ENCODE results near the gene TNIK. TPM values are rescaled to one million over a fixed set of nuclear protein-coding genes. Genes with fewer than 3 reads are reported as not detected.

The TNIK gene
- polyA plus RNA-seq, 1 donor from 2014 or later, result 19.3 TPM

DNA sequence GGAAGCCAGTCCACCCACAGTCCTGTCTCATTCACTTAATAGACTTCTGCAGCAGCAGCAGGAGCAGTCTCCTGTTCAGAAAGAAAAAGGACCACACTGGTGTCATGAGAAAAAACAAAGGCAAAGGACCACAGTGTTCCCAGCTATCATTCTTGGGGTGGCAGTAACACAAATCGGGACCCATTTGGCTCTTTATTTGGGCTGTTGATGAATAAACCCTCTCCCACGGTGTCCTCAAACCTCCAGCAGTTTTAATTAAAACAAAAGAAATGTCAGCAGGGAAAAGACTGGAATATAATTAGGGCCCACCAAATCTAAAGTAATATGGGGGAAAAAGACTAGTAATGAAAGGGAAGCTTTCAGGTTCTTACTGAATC is 223.2 kb downstream of the TNIK start:
- Histone ChIP-seq H3K4me2 (ENCODE audit: low read length) (no peak overlapping the region), H3K36me3 (ENCODE audit: insufficient read depth, low read length) (no peaks in the 10 kb centered on the region), H2AFZ (ENCODE audit: low read depth, low read length) (no peak overlapping the region), H3K9ac (ENCODE audit: low read length) (no peak overlapping the region), H3K27me3 (ENCODE audit: insufficient read depth, low read depth, low read length) (no peaks in the 10 kb centered on the region), H4K20me1 (ENCODE audit: insufficient read depth) (no peaks in the 10 kb centered on the region), H3K9me3 (ENCODE audit: low read length) (no peaks in the 10 kb centered on the region), H3K9me2 (ENCODE audit: insufficient read depth, low read length) (no peaks in the 10 kb centered on the region), H3K79me2 (replicated peaks; ENCODE audit: insufficient read depth, low read length) (no peaks in the 10 kb centered on the region), H3K4me3 (ENCODE audit: low read length) (no peak overlapping the region), H3K27ac (ENCODE audit: low read length) (no peak overlapping the region), H3F3A (ENCODE audit: insufficient read depth, low read length, poor library complexity, severe bottlenecking) (no peaks in the 10 kb centered on the region)
- TF ChIP-seq TAF1 (IDR thresholded peaks at IDR 0.05; ENCODE audit: low read depth) (no peak), EP300 (conservative IDR thresholded peaks at IDR 0.05; ENCODE audit: poor library complexity, severe bottlenecking) (no peak)

DNA sequence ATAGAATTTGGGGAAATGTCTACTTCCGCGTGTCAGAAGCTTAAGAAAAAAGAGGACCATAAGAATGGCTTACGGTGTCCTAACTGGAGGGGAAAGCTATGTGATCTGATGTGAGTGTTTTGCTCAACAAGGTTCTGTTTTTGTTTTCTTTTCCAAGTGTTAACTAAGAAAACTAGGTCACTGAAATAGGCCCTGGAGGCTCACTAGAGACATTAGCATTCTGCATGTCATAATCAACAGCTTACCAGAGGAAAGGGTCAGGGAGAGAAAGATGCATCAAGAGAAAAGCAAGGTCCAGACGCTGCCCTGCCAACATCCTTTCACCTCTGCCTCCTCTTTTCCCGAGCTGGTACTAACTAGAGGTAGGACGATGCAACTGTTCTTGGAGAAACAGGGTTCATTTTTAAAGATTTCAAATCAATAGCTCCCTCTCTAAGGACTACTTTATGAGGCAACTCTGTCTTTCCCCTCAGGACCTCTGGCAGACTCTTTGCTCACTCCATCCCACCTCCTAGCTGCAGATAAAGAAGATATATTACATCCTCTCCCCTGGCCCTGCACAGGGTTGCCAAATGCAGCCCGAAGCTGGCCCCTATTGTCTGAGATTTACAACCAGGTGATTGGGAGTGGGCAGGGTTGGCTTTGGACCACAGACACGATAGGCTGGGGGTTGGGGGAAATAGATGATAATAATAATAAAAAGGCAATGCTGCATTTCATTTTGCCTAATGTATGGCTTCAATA is 223.8 kb downstream of the TNIK start:
- H3K9ac ChIP-seq (ENCODE audit: low read length), result no peak overlapping the region
- H3K79me2 ChIP-seq (replicated peaks; ENCODE audit: insufficient read depth, low read length), result no peaks in the 10 kb centered on the region
- no peaks in the 10 kb centered on the region for H3K9me3 ChIP-seq (ENCODE audit: low read length)
- H3K9me2 ChIP-seq (ENCODE audit: insufficient read depth, low read length), result no peaks in the 10 kb centered on the region
- H3K4me2 ChIP-seq (ENCODE audit: low read length), result no peak overlapping the region
- H4K20me1 ChIP-seq (ENCODE audit: insufficient read depth), result no peaks in the 10 kb centered on the region
- no peak overlapping the region for H3K27ac ChIP-seq (ENCODE audit: low read length)
- no peaks in the 10 kb centered on the region for H3F3A ChIP-seq (ENCODE audit: insufficient read depth, low read length, poor library complexity, severe bottlenecking)
- no peak for TF ChIP-seq SMC3 (conservative IDR thresholded peaks at IDR 0.05; ENCODE audit: poor library complexity)
- no peak for TF ChIP-seq RAD21 (conservative IDR thresholded peaks at IDR 0.05)
- TF ChIP-seq EZH2 (IDR thresholded peaks at IDR 0.05; ENCODE audit: borderline replicate concordance, insufficient read depth, low read length, poor library complexity, severe bottlenecking), result no peak
- no peak overlapping the region for H2AFZ ChIP-seq (ENCODE audit: low read depth, low read length)
- no peaks in the 10 kb centered on the region for H3K36me3 ChIP-seq (ENCODE audit: insufficient read depth, low read length)
- H3K27me3 ChIP-seq (ENCODE audit: insufficient read depth, low read depth, low read length), result no peaks in the 10 kb centered on the region
- no peak overlapping the region for H3K4me3 ChIP-seq (ENCODE audit: low read length)

DNA sequence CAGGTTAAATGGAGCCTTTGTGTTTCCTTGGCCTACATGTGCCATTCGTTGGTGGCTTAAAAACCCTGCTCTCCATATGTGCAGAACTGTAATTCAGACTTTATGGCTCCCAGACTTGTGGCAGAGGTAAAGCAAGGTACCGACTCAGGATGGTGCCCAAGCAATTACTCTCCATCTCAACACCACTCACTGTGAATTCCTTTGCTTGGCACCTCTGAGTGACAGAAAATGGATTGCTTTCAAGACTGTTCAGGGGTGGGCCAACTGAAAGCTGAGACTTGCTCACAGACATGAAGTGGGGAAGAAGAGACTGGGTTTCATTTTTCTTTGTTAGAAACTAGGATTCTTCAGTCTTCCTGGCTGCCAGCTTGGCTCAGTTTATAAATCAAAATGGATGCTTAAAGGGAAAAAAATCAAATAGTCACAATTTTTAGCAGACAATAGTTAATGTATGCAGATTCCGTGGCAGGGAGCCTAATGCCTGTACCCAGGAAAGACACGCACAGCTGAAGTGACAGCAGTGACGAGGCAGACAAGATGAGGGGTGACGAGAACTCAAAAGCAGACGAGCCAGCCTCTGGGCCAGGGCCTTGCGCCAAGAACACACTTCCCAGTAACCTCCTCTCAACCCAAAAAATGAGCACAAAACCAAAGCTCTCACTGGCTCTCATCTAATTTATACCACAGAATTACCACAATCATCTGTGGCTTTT is 225.8 kb downstream of the TNIK start:
- H3K27ac ChIP-seq (ENCODE audit: low read length), result peak overlapping the region; percentile 39

More for the DNA sequence above, 225.8 kb downstream of the TNIK start:
- no peaks in the 10 kb centered on the region for H3K79me2 ChIP-seq (replicated peaks; ENCODE audit: insufficient read depth, low read length)
- no peaks in the 10 kb centered on the region for H4K20me1 ChIP-seq (ENCODE audit: insufficient read depth)
- H3K36me3 ChIP-seq (ENCODE audit: insufficient read depth, low read length), result no peaks in the 10 kb centered on the region
- H2AFZ ChIP-seq (ENCODE audit: low read depth, low read length), result no peak overlapping the region
- no peak for TF ChIP-seq POLR2AphosphoS5 (IDR thresholded peaks at IDR 0.05)
- TF ChIP-seq, protein P1, sequence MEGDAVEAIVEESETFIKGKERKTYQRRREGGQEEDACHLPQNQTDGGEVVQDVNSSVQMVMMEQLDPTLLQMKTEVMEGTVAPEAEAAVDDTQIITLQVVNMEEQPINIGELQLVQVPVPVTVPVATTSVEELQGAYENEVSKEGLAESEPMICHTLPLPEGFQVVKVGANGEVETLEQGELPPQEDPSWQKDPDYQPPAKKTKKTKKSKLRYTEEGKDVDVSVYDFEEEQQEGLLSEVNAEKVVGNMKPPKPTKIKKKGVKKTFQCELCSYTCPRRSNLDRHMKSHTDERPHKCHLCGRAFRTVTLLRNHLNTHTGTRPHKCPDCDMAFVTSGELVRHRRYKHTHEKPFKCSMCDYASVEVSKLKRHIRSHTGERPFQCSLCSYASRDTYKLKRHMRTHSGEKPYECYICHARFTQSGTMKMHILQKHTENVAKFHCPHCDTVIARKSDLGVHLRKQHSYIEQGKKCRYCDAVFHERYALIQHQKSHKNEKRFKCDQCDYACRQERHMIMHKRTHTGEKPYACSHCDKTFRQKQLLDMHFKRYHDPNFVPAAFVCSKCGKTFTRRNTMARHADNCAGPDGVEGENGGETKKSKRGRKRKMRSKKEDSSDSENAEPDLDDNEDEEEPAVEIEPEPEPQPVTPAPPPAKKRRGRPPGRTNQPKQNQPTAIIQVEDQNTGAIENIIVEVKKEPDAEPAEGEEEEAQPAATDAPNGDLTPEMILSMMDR (IDR thresholded peaks at IDR 0.05; ENCODE audit: poor library complexity, severe bottlenecking), result no peak
- peak; percentile 30 for TF ChIP-seq EP300 (conservative IDR thresholded peaks at IDR 0.05; ENCODE audit: poor library complexity, severe bottlenecking)
- no peaks in the 10 kb centered on the region for H3K27me3 ChIP-seq (ENCODE audit: insufficient read depth, low read depth, low read length)
- H3K9me2 ChIP-seq (ENCODE audit: insufficient read depth, low read length), result no peaks in the 10 kb centered on the region
- no peaks in the 10 kb centered on the region for H3F3A ChIP-seq (ENCODE audit: insufficient read depth, low read length, poor library complexity, severe bottlenecking)
- H3K9ac ChIP-seq (ENCODE audit: low read length), result no peak overlapping the region
- no peaks in the 10 kb centered on the region for H3K9me3 ChIP-seq (ENCODE audit: low read length)
- H3K4me3 ChIP-seq (ENCODE audit: low read length), result no peak overlapping the region
- no peak overlapping the region for H3K4me2 ChIP-seq (ENCODE audit: low read length)
